Stimulated activated CD8-positive, alpha-beta memory T cell treated with anti-CD3 and anti-CD28 coated beads, Interleukin-4, amount 100 ng/mL, for 48 hours (primary cell): ENCODE data around the gene SPTBN4.
"Not testable (repeated sequence)": the region's sequence is repeated elsewhere in the genome, so short reads cannot be mapped to it uniquely, and the experiment has no call there.

Experiments used
- DNase-seq: peaks from one replicate; pipeline ENCODE4 v3.0.0-alpha.2; 2020

The SPTBN4 gene

DNA sequence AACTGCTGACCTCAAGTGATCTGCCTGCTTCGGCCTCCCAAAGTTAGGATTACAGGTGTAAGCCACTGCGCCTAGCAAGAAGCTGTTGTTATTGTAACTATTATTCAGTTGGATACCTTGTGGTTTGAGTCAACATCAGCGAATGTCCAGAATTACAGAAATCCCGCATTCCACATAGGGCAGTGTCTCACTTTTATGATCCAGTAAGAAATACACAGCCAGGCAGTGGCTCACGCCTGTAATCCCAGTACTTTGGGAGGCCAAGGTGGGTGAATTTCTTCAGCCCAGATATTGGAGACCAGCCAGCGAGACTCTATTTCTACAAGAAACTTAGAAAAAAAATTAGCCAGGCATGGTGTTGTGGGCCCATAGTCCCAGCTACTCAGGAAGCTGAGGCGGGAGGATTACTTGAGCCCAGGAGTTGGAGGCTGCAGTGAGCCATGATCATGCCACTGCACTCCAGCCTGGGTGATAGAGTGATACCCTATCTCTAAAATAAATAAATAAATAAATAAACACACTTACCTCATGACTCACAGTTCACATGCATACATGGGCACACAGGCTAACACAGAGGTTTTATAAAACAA is 43.8 kb downstream of the SPTBN4 start:
- no peak for DNase-seq

DNA sequence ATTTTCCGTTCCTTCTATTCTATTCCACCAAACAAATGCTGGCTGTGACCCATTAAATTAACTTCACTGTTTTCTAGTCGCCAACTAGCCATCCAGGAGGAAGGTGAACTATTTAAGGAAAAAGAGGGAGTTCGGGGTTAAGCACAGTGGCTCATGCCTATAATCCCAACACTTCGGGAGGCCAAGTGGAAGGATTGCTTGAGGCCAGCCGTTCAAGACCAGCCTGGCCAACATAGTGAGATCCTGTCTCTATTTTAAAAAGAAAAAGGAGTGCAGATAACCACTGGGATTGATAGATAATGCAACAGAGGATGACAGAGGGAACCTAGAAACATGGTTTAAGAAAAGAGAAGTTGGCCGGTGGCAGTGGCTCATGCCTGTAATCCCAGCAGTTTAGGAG is 44.7 kb downstream of the SPTBN4 start:
- DNase-seq: no peak

DNA sequence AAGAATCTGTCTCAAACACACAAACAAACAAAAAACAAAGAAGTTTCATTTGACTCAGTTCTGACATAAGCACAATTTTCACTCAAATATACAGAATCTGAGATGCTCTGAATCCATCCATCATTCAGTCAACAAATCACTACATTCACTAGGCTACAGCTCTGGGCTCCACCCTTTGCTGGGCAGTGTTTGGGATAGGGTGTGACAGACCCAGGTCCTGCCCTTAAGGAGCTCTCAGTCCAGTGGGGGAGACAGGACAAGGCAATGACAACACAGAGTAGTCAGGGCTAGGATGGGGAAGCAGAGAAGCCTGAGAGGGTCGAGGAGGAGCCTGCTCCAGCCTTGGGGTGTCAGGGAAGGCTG is 45.3 kb downstream of the SPTBN4 start:
- no peak for DNase-seq

DNA sequence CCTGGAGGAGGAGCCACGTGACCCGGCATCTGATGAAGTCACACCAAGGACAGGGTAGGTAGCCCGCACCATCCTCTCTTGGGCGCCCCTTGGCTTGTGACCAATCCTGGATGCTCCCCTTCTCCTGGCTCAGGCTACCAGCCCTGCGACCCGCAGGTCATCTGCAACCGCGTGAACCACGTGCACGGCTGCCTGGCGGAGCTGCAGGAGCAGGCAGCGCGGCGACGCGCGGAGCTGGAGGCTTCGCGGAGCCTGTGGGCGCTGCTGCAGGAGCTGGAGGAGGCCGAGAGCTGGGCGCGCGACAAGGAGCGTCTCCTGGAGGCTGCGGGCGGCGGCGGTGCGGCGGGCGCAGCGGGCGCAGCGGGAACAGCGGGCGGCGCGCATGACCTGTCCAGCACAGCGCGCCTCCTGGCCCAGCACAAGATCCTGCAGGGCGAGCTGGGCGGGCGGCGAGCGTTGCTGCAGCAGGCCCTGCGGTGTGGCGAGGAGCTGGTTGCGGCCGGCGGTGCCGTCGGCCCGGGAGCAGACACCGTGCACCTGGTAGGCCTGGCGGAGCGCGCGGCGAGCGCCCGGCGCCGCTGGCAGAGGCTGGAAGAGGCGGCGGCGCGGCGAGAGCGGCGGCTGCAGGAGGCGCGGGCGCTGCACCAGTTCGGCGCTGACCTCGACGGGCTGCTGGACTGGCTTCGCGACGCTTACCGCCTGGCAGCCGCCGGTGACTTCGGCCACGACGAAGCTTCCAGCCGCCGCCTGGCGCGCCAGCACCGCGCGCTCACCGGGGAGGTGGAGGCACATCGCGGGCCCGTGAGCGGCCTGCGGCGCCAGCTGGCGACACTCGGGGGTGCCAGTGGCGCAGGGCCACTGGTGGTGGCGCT is 45.9 kb downstream of the SPTBN4 start:
- no peak for DNase-seq

DNA sequence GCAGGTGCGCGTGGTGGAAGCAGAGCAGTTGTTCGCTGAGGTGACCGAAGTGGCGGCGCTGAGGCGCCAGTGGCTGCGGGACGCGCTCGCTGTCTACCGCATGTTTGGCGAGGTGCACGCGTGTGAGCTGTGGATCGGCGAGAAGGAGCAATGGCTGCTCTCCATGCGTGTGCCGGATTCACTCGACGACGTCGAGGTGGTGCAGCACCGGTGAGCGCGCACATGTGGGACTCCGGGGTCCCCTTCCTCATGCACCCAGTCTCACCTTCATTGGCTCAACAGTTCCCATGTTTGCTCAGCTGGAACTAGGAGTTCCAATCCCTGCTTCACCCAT is 46.5 kb downstream of the SPTBN4 start:
- no peak for DNase-seq

DNA sequence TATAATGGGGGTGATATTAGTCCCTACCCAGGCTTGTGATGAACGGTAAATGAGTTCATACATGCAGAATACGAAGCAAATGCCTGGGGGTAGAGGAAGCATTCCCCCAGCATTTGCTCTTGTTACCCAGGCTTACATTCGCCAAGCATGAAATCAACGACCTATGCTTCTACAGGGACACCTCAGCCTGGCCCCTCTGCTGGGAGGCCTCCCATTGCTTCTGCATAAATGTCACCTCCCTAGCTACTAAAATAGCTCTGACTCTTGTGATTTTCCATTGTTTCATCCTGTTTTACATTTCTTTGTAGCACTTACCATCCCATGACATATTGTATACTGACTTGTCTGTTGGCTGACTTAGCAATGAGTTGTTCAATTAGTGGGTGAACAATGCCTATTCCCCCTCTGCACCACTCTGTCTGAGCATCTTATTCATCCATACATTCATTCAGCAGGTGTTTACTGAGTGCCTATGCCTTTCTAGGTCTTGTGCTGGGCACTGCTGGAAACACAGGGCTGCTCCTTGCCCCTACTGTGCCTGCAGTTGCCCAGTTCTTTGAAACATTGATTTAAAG is 47.0 kb downstream of the SPTBN4 start:
- no peak for DNase-seq

DNA sequence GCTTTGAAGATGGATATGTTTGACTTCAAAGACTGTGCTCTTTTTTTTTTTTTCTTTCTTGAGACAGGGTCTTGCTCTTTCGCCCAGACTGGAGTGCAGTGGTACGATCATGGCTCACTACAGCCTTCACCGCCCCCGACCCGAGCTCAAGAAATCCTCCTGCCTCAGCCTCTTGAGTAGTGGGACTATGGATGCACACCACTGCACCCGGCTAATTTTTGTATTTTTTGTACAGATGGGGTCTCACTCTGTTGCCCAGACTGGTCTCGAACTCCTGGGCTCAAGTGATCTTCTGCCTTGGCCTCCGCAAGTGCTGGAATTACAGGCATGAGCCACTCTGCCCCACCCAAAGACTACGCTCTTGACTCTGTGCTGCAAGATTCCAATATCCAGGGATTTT is 50.4 kb downstream of the SPTBN4 start:
- no peak for DNase-seq

DNA sequence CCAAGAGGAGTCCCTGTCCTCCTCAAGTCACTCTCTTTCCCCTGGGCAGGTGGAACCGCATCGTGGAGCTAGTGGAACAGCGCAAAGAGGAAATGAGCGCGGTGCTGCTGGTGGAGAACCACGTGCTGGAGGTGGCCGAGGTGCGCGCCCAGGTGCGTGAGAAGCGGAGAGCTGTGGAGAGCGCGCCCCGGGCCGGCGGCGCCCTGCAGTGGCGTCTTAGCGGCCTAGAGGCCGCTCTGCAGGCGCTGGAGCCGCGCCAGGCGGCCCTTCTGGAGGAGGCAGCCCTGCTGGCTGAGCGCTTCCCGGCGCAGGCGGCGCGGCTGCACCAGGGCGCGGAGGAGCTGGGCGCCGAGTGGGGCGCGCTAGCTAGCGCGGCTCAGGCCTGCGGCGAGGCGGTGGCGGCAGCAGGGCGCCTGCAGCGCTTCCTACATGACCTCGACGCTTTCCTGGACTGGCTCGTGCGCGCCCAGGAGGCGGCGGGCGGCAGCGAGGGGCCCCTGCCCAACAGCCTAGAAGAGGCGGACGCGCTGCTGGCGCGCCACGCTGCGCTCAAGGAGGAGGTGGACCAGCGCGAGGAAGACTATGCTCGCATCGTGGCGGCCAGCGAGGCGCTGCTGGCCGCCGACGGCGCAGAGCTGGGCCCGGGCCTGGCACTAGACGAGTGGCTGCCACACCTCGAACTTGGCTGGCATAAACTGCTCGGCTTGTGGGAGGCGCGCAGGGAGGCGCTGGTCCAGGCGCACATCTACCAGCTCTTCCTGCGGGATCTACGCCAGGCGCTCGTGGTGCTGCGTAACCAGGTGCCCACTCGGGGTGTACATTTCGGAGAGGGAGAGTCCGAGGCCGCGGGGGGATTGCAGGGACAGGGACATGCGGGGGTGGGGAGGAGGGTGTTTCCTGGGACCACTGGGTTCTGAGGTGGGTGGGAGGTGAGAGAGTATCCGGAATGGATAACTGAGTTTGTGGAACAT is 52.8 kb downstream of the SPTBN4 start:
- DNase-seq: no peak

DNA sequence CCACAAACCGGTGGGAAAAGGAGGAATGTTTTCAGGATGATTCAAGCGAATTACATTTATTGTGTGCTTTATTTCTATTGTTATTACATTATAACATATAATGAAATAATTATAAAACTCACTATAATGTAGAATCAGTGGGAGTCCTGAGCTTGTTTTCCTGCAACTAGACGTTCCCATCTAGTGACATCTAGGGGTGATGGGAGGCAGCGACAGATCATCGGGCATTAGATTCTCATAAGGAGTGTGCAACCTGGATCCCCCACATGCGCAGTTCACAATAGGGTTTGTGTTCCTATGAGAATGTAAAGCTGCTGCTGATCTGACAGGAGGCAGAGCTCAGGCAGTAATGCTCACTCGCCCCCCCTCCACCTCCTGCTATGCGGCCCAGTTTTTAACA is 54.5 kb downstream of the SPTBN4 start:
- DNase-seq: no peak

DNA sequence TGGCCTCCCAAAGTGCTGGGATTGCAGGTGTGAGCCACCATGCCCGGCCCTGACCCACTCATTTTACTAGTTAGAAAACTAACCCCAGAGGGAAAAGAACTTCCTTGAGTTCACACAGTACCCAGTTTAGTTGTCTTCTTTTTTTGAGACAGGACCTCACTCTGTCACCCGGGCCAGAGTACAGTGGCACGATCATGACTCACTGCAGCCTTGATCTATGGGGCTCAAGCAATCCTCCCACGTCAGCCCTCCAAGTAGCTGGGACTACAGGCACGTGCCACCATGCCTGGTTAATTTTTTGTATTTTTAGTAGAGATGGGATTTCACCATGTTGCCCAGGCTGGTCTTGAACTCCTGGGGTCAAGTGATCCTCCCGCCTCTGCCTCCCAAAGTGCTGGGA is 55.1 kb downstream of the SPTBN4 start:
- not testable (repeated sequence) for DNase-seq

DNA sequence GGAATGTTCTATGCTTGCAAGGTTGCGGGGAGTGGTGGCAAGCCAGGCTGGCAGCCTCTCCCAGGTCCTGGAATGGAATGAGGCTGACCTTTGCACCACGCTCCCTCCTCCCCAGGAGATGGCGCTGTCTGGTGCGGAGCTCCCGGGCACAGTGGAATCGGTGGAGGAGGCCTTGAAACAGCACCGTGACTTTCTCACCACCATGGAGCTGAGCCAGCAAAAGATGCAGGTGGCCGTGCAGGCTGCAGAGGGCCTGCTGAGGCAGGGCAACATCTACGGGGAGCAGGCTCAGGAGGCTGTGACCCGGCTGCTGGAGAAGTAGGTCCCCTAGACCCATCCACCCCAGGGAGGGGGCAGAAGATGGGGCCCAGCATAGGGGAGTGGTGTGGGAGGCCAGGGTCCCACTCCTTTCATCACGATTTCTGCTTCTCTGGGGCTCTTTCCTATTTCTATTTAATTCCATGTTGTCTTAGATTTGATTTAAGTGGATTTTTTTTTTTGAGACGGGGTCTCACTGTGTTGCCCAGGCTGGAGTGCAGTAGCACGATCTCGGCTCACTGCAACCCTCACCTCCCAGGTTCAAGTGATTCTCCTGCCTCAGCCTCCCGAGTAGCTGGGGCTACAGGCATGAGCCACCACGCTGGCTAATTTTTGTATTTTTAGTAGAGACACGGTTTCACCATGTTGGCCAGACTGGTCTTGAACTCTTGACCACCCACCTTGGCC is 56.7 kb downstream of the SPTBN4 start:
- DNase-seq: peak; percentile 68

DNA sequence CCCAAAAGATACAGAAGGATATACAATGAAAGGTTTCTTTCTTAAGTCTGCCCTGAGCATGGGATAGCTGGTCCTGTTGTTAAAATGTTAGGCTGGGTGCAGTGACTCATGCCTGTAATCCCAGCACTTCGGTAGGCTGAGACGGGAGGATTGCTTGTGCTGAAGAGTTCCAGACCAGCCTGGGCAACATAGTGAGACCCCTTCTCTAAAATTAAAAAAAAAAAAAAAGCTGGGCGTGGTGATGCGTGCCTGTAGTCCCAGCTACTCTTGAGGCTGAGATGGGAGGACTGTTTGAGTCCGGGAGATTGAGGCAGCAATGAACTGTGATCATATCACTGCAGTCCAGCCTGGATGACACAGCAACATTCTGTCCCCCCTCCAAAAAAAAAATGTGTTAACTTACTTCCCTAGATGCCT is 57.3 kb downstream of the SPTBN4 start:
- no peak for DNase-seq

DNA sequence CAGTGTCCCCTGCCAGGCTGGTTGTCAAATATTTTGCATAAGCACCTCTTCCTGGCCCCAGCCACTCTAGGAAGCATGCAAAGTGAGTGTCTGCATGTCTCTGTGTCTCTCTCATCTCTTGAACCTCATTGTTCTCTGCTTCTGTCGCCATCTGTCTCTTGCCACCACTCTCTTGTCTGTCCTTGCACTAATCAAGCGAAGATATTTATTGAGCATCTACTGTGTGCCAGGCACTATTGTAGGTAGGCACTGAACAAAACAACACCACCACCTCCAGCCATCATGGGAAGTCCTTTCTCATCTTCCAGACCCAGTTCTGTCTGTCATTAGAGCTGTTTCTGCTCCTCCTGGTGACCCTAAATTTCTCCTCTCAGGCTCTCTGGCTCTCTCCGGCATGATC is 57.9 kb downstream of the SPTBN4 start:
- DNase-seq: no peak

DNA sequence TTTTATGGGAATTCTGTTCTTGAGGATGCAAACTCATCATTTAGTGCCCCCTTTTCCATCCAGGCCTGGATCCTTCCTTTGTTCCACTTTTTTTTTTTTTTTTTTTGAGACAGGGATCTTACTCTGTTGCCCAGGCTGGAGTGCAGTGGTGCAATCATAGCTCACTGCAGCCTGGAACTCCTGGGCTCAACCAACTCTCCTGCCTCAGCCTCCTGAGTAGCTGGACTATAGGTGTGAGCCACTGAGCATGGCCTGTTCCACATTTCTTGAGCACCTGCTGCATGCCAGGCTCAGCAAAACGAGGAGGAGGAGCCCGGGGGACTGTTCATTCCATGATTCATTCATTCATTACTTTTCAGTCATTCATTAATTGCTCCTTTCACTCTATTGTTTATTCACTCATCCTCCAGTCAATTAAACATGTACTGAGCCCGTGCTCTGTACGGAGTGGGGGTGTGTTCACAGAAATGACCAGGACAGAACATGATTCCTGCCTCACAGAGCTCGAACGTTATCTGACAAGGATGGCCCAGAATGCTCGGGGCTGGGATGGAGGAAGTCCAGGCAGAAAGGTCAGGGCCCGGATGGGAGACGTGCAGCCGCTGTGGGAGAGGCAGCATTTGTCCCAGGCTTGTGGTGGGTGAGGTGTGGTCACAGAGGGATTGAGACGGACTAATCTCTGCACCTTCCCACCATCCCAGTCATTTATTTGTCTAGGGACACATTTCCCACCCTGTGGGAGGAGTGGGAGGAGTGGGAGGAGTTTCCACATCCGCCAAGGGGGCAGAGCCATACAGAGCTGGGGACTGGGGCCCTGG is 58.6 kb downstream of the SPTBN4 start:
- no peak for DNase-seq

DNA sequence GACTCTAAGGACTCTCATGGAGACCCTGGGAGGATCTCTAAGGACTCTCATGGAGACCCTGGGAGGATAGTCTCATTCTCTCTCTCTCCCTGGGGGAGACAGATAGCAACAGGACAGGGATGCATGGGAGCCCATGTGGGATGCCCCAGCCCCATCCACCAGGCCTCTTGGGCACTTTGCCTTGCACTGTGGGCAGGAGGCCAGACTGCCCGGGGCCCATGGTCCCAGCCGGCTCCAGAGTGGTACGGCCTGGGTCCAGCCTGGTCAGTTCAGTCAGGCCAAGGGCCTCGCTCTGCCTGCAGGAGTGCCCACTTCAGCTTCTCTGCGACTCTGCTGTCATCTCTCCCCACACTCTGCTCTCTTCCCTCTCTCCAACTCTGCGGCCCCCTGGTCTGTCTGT is 61.3 kb downstream of the SPTBN4 start:
- DNase-seq: no peak

DNA sequence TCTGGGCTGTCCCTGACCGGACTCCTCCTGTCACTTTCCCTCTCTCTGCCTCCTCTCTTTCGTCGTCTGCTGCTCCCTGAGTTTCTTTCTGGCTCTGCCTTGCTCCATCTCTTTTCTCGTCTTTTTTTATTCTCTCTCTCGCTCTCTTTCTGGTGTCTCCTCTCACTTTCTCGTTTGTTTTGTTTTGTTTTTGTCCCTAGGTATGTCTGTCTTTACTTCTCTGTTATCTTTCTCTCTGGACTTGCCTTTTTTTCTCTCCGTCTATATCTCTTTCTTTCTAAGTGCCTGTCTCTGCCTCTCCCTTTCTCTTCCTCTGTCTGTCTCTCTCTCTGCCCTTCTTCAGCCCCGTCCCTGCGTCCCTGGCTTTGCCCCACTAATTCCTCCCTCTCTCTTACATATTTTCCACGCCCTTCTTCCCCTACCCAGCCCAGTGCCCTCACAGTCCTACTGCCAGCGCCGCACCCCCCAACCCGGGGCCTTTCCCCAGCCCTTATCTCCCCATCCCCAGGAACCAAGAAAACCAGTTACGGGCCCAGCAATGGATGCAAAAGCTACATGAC is 61.8 kb downstream of the SPTBN4 start:
- no peak for DNase-seq

DNA sequence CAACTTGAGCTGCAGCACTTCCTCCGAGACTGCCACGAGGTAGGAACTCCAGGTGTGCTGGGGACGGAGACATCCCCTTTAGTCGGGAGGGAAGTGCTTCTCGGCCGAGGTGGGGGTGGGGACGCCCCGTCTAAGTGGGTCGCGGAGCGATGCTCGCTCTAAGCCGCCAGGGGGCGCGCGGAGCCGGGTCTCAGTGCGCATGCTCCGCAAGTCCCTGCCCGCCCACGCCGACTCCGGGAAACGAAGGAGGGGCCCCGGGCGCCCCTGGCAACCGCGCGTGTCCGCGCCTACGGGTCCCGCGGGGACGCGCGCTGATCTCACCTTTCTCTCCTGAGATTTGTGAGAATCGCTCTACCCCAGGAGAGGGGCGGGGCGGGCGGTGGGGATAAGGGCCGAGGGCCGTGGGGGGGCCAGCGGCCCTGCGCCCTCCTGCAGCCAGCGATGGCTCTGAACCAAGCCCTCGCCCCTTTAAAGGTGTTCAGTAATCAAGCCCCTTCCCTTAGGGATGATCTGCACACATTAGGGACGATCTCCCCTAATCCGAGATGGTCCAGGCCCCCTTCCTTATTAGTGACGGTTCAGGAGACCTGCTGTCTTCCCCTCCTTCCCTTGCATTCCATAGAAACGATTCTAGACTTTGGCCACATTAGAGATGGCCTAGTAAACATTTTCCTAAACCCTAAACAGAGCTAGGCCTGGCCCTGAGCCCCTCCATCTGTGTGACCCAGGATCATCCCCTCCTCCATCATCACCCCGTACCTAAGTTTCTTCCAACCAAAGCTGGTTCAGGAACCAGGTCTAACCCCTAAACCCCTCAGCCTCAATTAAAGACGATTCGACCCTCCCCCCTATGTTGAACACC is 62.5 kb downstream of the SPTBN4 start:
- peak; percentile 95 for DNase-seq

DNA sequence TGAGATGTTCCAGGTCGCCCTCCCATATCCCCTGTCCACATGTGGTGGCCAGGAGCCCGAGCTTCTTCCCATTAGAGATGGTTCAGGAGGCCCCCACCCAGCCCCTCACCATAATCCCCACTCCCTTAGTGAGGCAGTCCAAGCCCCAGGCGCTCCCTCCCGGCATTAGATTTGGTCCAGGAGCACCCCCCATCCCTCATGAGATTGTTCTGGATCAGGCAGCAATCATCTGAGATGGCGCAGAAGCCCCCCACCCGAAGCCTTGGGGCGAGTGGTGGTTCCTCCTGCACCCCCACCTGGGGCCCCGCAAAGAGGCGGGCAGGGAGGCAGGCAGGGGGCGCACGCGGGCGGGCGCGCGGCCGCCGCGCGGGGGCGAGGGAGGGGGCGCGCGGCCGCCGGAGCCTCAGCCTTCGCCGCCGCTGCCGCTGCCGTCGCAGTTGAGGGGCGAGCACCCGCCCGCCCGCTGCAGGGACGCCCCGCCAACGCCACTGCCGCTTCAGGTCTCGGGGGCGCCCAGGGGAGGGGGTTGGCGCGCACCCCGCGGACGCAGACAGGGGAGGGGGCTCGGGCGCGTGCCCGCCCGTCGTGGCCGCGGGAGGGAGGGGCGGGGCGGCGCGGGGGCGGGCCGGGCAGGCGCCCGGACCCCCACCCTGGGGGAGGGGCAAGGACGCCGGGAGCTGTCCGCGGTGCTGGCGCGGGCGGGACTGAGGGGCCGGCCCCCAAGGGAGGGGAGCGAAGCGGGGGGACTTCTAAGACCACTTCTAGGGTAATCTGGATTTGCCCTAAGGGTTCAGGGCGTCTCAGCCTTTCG is 63.5 kb downstream of the SPTBN4 start:
- DNase-seq: peak; percentile 35

DNA sequence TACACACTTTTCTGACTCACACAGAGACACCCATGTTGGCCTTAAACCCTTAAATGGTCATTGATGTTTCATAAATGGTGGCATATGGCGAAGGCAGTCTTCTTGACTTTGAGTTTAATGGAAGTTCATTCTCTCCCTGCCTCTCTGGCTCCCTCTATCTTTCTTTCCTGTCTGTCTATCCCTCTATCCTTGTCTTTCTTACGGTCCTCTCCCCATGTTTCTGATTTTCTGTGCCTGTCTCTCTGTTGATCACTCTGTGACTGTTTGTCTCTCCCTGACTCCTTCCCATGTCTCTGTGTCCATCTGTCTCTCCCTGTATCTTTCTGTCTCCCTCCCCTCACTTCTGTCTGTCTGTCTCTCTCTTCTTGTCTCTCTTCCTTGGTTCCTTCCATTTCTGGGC is 66.7 kb downstream of the SPTBN4 start:
- DNase-seq: no peak
